GM18861 (cell line): ENCODE measurements around the gene RUNX1.

Experiments
- ATAC-seq: cut with Tn5 transposase; IDR thresholded peaks from one replicate; pipeline ENCODE4 v1.9.1; 2021; ENCODE audit not compliant: unreplicated experiment

The RUNX1 gene

GRCh38 chr21:35017256-35017655, 31.8 kb downstream of the RUNX1 start:
- ATAC-seq = no peak

GRCh38 chr21:35016517-35017188, 32.4 kb downstream of the RUNX1 start:
- no peak for ATAC-seq

- no peak for ATAC-seq
Measured at GRCh38 chr21:35016071-35016470, 33.0 kb downstream of the RUNX1 start.

- ATAC-seq = no peak
Measured at GRCh38 chr21:35015435-35016024, 33.6 kb downstream of the RUNX1 start.

- no peak for ATAC-seq
Measured at GRCh38 chr21:35014302-35015041, 34.6 kb downstream of the RUNX1 start.

- ATAC-seq = no peak
Measured at GRCh38 chr21:35011681-35012080, 37.4 kb downstream of the RUNX1 start.

DNA sequence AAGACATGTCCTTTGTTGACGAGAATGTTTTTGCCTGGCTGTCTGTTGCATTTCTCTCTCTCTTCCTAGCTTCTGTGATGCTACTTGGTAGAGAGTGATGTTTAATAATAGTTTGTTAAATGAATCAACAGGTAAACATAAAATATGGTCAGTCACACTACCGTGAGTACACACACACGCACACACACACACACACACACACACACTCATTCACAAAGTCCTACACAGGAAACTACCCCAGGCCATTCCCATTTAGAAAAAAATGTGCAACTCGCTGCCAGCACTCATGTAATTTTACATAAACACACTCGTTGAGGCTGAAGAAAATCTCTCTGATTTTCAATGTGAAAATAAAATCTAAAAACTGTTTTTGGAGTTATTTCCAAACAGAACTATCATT, 38.7 kb downstream of the RUNX1 start:
- no peak for ATAC-seq

DNA sequence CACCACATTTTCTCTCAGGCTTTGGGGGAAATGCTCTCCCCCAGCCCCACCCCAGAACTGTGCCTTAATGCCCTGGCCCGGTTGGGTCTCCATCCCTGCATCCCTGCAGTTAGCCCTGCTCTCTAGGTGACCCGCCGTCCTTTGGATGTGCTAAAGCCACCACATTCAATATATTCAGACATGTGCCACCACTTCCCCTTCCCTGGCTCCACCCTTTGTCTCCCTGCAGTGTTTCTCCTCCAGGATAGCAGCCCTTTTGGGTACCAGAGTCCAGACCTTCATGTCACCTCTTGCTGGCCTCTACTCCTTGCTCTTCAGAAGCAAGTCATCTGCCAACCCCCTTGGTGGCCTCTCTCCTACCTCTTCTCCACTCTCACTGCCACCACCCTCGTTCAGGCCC, 41.8 kb downstream of the RUNX1 start:
- ATAC-seq = no peak

- no peak for ATAC-seq
Measured at GRCh38 chr21:35006771-35007170, 42.3 kb downstream of the RUNX1 start.

GRCh38 chr21:35006248-35006647, 42.9 kb downstream of the RUNX1 start:
- ATAC-seq = no peak

DNA sequence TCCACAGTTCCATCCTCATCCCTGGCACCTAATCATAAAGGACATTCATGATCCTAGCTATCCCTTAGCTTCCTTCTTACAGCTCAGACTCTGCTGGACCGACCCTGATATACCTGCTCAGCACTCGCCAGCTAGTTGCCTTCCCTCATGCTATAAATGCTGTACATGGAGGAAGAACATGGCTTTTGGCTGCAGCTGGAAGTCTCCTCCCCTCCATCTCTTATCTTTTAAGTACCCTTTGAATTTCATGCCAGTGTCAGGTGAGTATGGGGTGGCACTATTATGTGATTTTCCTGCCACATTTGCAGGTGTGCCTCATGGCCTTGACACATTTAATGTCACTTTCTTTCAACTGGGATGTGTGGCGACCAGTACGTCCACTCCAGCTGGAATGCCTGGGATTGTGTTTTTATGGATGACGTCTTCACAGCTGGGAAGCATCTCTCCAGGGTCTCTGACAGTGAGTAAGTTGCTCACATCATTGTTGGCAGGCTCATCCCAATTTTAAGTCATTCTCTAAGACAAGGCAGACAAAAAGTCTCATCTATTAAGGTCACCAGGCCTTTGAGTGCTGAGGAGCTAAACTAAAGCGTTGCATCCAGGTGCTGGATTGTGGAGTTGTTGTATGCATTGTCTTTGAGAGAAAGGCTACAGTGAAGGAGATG, 43.4 kb downstream of the RUNX1 start:
- ATAC-seq = no peak

DNA sequence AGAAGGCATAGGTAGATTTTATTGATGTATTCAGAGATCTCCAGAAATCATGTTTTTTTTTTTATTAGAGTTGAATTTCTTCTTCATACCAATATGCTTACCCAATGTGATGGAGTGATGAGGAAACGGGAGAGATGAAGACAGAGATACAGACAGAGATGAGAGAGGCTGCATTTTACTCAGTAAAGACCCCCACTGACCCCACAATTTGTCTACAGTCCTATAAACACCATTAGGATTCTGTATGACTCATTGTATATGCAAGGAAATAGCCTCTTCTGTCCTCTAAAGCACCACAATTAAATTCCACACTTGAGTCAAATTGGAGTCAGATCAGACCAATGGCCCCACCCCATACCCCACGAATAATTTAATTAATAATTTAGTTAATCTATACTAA, 44.0 kb downstream of the RUNX1 start:
- ATAC-seq = no peak

- no peak for ATAC-seq
Measured at GRCh38 chr21:35004314-35004713, 44.8 kb downstream of the RUNX1 start.

DNA sequence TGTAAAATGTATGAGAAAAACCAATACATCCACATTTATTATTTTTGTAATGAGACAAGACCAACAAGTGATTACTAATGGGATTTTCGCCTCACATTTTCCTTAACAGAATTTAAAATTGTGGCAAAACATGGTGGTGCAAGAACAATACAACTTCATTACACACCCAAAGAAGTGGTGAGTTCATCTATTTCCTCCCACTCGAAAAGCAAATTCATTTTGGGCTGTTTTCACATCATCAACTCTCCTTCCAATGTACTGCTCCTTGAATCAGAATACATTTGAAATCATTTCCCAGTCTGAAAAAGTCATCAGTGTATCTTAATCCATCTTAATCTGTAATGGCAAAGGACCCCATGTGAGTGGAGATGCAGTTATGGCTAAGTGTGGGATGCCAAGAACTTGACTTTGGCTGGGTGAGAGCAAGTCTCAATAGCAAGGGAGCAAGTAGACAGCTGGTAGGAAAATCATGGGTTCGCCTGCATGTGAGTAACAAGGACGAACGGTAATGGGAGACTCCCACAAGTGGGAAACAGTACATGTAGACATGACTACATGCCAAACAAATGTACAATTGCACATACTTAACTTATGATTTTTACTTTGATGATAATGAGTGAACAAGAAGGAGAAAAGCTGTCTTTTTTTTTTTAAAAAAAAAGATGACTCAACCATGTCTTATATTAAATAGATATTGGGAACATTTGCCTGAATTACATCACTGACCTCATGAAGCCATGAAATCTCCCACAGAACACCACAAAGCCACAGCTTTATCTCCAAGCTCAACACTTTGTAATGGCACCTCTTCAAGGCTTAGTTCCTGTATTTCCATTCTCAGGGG, 46.0 kb downstream of the RUNX1 start:
- no peak for ATAC-seq

DNA sequence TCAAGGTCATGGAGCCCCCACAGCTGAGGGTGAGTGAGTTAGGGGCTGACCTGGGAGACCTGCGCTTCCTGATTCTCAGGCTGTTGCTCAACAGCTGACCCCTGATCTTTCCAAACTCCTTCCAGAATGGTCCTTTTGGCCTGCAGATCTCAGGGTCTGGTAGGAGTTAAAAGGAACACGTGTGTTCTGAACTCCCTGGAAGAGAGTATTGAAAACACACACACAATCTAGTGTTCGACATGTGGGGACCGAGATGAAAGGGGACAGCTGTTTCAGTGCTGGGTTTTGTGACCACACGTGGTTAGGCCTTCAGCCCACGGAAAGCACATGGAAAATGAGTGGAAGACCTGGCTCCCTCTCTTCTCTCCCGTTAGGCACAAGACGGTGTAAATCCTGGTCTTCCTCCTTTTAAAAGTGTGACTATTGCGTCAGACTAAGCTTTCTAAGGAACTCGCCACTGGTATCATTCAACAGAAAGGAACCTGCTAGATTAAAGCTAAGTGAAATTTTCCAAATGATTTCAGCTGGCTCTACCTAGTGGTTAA, 49.6 kb downstream of the RUNX1 start:
- ATAC-seq = no peak

DNA sequence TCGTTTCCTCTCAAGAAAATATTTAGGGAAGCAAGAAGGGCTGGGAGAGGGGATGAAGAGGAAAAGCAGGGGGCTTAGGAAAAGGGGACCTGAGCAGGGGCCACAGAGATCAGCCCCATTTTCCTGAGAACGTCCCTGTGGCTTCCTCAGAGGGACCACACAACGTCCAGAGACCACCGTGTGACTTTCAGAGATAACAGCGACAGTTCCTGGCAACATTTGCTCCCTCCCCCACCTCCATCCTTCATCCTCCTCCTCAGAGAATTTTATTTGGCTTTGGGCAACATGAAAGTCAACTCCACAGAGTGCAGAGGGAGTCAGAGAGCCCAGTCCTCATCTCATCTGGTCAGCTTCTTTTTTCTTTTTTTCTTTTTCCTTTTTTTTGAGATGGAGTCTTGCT, 50.9 kb downstream of the RUNX1 start:
- ATAC-seq = no peak

DNA sequence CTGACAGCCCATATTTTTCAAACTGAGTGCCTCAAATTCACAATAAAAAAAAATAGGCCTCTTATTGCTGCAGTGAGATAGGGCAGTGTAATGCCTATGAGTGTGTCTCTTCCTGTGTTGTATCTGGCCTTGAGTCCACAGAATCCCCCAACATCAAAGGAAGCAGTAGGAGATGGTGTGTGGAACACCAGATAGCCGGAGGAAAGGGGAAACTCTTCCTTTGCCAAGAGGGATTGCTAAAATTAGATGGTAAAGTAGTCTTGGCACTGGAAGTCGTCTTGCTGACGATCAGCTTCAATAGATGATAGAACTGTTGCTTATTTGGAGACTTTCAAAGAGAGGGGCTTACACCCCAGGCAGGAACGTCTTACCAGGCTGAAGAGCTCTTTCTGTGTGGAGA, 51.8 kb downstream of the RUNX1 start:
- ATAC-seq = no peak

DNA sequence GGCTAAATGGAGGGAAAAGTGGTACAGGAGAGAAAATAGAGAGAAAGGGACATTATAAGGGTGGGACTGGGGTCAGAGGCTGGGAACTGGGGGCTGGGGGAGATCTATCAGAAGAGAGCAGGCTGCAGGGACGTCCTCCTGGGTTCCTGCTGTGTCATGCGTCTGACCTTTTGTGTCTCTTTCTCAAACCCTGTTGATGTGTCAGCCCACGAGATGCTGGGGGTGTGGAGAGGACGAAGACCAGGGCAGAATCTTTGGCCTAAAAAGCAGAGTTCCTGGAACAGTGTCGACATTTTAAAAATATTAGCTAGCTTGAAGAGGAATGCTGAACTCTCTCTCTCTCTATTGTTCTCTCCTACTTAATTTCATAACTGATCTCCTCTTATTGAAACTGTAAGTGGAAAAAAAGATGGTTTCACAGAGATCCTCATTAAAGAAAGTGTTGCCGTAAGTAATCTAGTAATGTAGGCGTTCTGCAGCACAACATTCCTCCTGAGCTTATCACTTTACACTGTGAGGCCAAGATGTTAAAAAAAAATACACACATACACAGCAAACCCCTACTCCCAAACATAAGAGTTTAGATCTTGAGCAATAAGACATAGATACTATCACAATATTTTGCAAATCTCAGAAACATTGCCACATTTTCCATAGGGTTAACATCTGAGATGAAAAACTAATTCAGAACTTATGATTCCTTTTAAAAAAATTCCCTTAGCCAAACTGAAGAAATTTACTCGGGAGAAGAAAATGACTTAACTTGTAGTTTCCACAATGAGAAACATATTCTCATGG, 52.6 kb downstream of the RUNX1 start:
- no peak for ATAC-seq

- ATAC-seq = no peak
Measured at GRCh38 chr21:34995979-34996303, 53.2 kb downstream of the RUNX1 start.
